B cell (primary cell): ENCODE data around the gene ZNF554.

ENCODE experiments used
- EZH2 ChIP-seq: IDR thresholded peaks from 2 replicates; pipeline ENCODE4 v1.6.1; 2012; ENCODE audit warnings: borderline replicate concordance, low read depth, mild to moderate bottlenecking, moderate library complexity, low read length; ENCODE audit not compliant: insufficient read depth, poor library complexity, severe bottlenecking
- TF ChIP-seq, protein P1 (sequence below): fragments of 200-600 bp; IDR thresholded peaks from one replicate; pipeline ENCODE4 v1.8.0; 2022; ENCODE audit warnings: antibody characterized with exemption, mild to moderate bottlenecking

GRCh38 chr19:2775556-2776430 is 43.9 kb upstream of the ZNF554 start:
- TF ChIP-seq, protein P1, sequence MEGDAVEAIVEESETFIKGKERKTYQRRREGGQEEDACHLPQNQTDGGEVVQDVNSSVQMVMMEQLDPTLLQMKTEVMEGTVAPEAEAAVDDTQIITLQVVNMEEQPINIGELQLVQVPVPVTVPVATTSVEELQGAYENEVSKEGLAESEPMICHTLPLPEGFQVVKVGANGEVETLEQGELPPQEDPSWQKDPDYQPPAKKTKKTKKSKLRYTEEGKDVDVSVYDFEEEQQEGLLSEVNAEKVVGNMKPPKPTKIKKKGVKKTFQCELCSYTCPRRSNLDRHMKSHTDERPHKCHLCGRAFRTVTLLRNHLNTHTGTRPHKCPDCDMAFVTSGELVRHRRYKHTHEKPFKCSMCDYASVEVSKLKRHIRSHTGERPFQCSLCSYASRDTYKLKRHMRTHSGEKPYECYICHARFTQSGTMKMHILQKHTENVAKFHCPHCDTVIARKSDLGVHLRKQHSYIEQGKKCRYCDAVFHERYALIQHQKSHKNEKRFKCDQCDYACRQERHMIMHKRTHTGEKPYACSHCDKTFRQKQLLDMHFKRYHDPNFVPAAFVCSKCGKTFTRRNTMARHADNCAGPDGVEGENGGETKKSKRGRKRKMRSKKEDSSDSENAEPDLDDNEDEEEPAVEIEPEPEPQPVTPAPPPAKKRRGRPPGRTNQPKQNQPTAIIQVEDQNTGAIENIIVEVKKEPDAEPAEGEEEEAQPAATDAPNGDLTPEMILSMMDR: no peak
- TF ChIP-seq EZH2: no peak
